ENCODE measurements around the gene EIF4B. TPM values are rescaled to one million over a fixed set of nuclear protein-coding genes. Genes with fewer than 3 reads are reported as not detected.

EIF4B gene
- total RNA-seq = 100 to 1,000 TPM; 667 to 821 (median 740) TPM

GRCh38 chr12:53005986-53006809, at the start of gene EIF4B:
EIF4B (plus strand) TSS chr12:53006456; CDS start chr12:53006484, 28 bp downstream.
- H3K4me3 ChIP-seq = peak within 1 kb of the TSS; percentile 86 to 97 (median 94)
- H3K27me3 ChIP-seq = no peaks in the 10 kb centered on the region
- TF ChIP-seq CTCF (IDR thresholded peaks at IDR 0.05 in 4 of 5, conservative IDR thresholded peaks at IDR 0.05 in 1 of 5) = peak in 2 of 5 experiments; percentile 33 to 42
- peak; percentile 87 to 88 for TF ChIP-seq POLR2A (IDR thresholded peaks at IDR 0.05)
- in situ Hi-C loops (cut with MboI; ENCODE audit: low sequenced_read_pairs in 4 of 4) (no loop called here), intact Hi-C loops (cut with DNase I; ENCODE audit: low total_unique reads) (loop anchor here (1.0 to 2.0 kb wide), 2 partner anchors 41 to 174 kb away; partner anchors contain the start of genes CSAD and ZNF740)
- H3K36me3 ChIP-seq = peaks cover 0 to 10% of the 10 kb centered on the region in 2 donors
- DNase-seq = peak; percentile 100
- peak within 1 kb of the TSS; percentile 95 to 98 (median 96) for H3K27ac ChIP-seq
- H3K9me3 ChIP-seq = no peaks in the 10 kb centered on the region
- H3K4me1 ChIP-seq = peaks cover 45 to 46% of the 10 kb centered on the region in 2 donors
- ATAC-seq = peak; percentile 92 to 93

- Histone ChIP-seq H3K27me3 (no peaks in the 10 kb centered on the region), H3K36me3 (no peaks in the 10 kb centered on the region), H3K4me1 (no peaks in the 10 kb centered on the region), H3K9me3 (no peaks in the 10 kb centered on the region), H3K27ac (no peak overlapping the region), H3K4me3 (no peak overlapping the region)
- intact Hi-C loops (cut with DNase I; ENCODE audit: low total_unique reads) = no loop called here
- ATAC-seq (no peak), DNase-seq (no peak)
- TF ChIP-seq POLR2A (IDR thresholded peaks at IDR 0.05) (no peak), CTCF (IDR thresholded peaks at IDR 0.05 in 4 of 5, conservative IDR thresholded peaks at IDR 0.05 in 1 of 5) (no peak)
- in situ Hi-C loops (cut with MboI; ENCODE audit: low sequenced_read_pairs in 4 of 4) = no loop called here
Measured at GRCh38 chr12:52956987-52957386, 49.3 kb upstream of the EIF4B start.

GRCh38 chr12:52964556-52965336, 41.5 kb upstream of the EIF4B start:
- Histone ChIP-seq H3K36me3 (no peaks in the 10 kb centered on the region), H3K27ac (no peak overlapping the region), H3K9me3 (no peaks in the 10 kb centered on the region), H3K27me3 (peaks cover 12 to 15% (median 14%) of the 10 kb centered on the region in 3 donors), H3K4me3 (peak overlapping the region in 1 of 4 donors; percentile 23), H3K4me1 (no peaks in the 10 kb centered on the region)
- intact Hi-C loops (cut with DNase I; ENCODE audit: low total_unique reads) = no loop called here
- no peak for DNase-seq
- no peak for ATAC-seq
- in situ Hi-C loops (cut with MboI; ENCODE audit: low sequenced_read_pairs in 4 of 4) = no loop called here
- TF ChIP-seq POLR2A (IDR thresholded peaks at IDR 0.05) (no peak), CTCF (IDR thresholded peaks at IDR 0.05 in 4 of 5, conservative IDR thresholded peaks at IDR 0.05 in 1 of 5) (no peak)

GRCh38 chr12:52965337-52965731, 40.9 kb upstream of the EIF4B start:
- in situ Hi-C loops (cut with MboI; ENCODE audit: low sequenced_read_pairs in 4 of 4) = no loop called here
- no peak for ATAC-seq
- peak overlapping the region in 1 of 4 donors; percentile 23 for H3K4me3 ChIP-seq
- DNase-seq = no peak
- H3K9me3 ChIP-seq = no peaks in the 10 kb centered on the region
- intact Hi-C loops (cut with DNase I; ENCODE audit: low total_unique reads) = no loop called here
- H3K27me3 ChIP-seq = peaks cover 12 to 15% (median 14%) of the 10 kb centered on the region in 3 donors
- H3K4me1 ChIP-seq = no peaks in the 10 kb centered on the region
- no peak overlapping the region for H3K27ac ChIP-seq
- TF ChIP-seq POLR2A (IDR thresholded peaks at IDR 0.05) (no peak), CTCF (IDR thresholded peaks at IDR 0.05 in 4 of 5, conservative IDR thresholded peaks at IDR 0.05 in 1 of 5) (no peak)
- H3K36me3 ChIP-seq = no peaks in the 10 kb centered on the region

Measured in gastrocnemius medialis (tissue), 4 donors.